ENCODE measurements around the gene TMPRSS11B.
"Not testable (repeated sequence)": the region's sequence is repeated elsewhere in the genome, so short reads cannot be mapped to it uniquely, and the experiment has no call there.

The TMPRSS11B gene, protein sequence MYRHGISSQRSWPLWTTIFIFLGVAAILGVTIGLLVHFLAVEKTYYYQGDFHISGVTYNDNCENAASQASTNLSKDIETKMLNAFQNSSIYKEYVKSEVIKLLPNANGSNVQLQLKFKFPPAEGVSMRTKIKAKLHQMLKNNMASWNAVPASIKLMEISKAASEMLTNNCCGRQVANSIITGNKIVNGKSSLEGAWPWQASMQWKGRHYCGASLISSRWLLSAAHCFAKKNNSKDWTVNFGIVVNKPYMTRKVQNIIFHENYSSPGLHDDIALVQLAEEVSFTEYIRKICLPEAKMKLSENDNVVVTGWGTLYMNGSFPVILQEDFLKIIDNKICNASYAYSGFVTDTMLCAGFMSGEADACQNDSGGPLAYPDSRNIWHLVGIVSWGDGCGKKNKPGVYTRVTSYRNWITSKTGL

DNA sequence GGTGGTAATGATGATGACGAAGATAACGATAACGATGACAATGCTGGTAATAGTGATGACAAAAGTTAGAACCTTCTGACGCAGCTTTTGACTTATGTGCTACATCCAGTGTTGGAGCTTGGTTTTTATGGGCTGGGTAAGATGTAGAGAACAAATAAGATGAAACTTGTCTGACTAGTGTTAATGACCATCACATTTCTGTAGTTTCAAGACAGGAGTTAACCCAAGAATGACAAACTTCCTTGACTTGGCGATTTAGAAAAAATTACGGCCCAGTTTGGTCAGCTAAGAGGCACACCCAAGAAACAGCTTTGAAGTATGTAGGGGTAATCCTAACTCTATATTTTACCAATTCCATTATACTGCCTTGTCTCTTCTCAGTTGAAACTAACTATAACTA is at the start of gene TMPRSS11B:
Gene TMPRSS11B (minus strand): TSS at position 101 of the 400 bp plus-strand sequence. CDS start 136 bp downstream, outside the sequence.
- no peak for DNase-seq (ENCODE audit: low read depth)

GRCh38 chr4:68291256-68291655 is 45.8 kb upstream of the TMPRSS11B start:
- no peak for DNase-seq (ENCODE audit: low read depth)

DNA sequence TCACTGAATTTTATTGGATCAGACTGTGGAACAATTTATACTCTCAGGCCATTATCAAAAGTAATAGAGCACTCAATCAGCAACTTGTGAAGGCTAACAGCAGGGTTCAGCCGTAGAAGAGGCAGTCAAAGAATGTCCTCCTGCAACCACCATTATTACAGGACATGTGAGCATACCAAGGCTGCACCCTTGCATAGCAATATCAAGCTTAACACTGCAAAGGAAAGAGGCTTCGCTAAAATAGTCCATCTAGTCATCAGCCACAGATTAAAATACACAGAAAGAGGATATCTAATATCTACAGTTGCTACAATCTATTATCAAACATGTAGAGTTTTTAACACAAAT is 42.9 kb upstream of the TMPRSS11B start:
- DNase-seq (ENCODE audit: low read depth): no peak

DNA sequence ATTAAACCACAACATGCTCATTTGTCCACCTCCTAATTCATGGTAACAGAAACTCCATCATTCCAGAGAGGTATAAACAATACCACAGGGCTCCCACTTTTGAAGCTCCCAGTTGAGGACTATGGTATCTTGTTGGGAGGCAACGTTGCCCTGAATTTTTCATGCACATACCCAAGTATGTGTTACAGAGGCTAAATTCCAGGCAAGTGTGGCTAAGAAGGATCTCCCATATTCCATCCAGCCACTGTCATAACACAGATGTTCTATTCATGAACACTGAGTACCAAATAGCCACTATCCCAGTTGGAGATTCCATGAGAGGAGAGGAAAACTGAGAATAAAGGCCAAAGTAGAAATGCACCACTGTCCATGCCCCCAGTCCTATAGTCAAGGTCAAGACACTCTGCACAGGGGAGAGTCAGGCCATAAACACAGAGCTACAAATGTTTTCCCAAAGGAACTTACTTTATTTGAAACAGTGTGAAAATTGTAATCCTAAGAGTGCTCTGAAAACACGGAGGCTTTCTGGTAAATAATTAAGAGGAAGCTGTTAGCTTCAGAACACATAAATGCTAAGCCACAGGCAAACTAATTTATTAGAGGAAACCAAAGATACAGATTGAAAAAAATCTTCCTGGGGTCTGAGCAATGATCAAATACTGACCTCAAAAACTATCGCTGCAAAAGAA is 42.4 kb upstream of the TMPRSS11B start:
- DNase-seq (ENCODE audit: low read depth): no peak

GRCh38 chr4:68283714-68284113 is 38.2 kb upstream of the TMPRSS11B start:
- no peak for DNase-seq (ENCODE audit: low read depth)

DNA sequence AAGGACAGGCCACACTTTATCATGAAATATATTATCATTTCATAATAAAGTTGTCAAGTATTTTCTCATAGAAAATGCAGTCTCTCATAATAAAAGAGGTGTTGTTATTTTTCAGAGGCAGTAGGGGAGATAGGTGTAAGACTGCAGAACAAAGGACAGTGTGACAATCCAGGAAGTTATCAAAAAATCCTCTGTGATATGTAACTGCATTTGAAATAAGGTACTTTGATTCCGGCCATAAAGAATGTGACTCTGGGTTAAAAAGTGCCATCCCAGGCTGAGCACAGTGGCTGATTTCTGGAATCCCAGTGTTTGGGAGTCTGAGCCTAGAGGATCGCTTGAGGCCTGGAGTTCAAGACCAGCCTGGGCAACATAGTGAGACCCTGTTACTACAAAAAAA is 37.6 kb upstream of the TMPRSS11B start:
- DNase-seq (ENCODE audit: low read depth): no peak

- DNase-seq (ENCODE audit: low read depth): not testable (repeated sequence)
Measured at GRCh38 chr4:68281796-68282740, 36.6 kb upstream of the TMPRSS11B start.

DNA sequence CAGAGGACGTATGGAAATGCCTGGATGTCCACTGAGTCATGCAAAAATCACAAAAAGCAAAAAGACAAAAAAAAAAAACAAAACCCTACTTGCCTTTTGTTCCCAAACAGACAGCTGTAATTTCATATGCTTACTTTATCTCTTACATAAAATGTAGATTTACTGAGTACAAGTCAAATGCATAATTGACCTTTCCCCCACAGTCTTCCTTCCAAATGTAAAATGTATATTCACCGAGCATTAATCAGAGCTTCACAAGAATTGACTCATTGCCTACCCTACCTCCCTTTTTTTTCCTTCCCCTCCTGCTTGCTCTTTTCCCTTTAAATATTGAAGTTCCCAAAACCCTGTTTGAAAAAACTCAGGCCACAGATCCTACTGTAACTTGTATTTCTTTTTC is 32.5 kb upstream of the TMPRSS11B start:
- no peak for DNase-seq (ENCODE audit: low read depth)

GRCh38 chr4:68277627-68278026 is 32.1 kb upstream of the TMPRSS11B start:
- DNase-seq (ENCODE audit: low read depth): no peak

- DNase-seq (ENCODE audit: low read depth): no peak
Measured at GRCh38 chr4:68272860-68273259, 27.4 kb upstream of the TMPRSS11B start.

DNA sequence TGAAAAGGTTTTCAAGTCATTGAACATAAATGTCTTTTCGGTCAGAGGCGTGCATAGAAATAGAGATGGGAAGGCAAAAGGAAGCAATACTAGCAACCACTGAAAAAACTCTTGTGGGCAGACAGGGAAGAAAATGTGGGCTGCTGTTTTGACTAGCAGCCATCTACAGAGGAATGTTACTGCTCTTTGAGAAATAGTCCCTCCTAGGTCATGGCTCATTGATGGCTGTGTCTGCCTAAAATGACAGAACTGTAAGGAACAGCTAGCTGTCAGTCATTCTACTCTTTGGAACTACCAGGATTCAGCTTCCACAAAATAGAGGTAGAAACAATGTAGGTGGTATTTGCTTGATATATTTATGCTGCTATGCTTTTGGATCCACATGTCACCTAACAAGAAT is 26.9 kb upstream of the TMPRSS11B start:
- no peak for DNase-seq (ENCODE audit: low read depth)

DNA sequence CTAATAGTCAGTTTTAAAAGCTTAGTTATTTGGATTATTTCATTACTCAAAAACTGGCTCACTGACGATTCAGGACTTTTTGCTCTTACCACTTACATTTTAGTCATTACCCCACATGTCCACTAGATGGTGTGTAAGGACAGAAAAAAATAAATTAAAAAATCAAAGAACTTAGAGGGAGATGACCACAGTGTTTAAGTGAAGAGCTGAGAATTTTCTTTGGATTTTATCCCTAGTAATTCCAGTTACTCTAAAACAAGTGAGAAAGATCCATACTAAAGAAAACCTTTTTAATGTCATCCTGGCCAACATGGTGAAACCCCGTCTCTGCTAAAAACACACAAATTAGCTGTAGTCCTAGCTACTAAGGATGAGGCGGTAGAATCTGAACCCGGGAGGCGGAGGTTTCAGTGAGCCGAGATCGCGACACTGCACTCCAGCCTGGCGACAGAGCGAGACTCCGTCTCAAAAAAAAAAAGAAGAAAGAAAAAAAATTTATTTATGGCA is 26.4 kb upstream of the TMPRSS11B start:
- no peak for DNase-seq (ENCODE audit: low read depth)

- peak; percentile 55 for DNase-seq (ENCODE audit: low read depth)
Measured at GRCh38 chr4:68267433-68267944, 22.0 kb upstream of the TMPRSS11B start.

DNA sequence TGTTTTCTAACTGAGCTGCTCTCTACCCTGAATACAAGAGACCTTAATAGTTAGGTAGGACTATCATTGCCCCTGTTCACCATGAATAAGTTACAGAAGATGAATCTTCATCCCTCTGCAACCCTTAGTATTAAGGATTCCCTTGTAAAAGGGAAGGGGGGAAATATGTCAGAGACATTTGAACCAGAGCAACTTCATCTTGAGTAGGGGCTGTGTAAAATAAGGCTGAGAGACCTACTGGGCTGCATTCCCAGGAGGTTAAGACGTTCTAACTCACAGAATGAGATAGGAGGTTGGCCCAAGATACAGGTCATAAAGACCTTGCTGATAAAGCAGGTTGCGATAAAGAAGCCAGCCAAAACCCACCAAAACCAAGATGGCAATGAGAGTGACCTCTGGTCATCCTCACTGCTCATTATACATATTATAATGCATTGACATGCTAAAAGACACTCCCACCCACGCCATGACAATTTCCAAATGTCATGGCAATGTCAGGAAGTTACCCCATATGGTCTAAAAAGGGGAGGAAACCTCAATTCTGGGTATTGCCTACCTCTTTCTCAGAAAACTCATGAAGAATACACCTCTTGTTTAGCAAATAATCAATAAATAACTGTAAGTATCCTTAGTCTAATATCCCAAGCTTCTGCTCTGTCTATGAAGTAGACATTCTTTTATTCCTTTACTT is 19.5 kb upstream of the TMPRSS11B start:
- DNase-seq (ENCODE audit: low read depth): no peak

DNA sequence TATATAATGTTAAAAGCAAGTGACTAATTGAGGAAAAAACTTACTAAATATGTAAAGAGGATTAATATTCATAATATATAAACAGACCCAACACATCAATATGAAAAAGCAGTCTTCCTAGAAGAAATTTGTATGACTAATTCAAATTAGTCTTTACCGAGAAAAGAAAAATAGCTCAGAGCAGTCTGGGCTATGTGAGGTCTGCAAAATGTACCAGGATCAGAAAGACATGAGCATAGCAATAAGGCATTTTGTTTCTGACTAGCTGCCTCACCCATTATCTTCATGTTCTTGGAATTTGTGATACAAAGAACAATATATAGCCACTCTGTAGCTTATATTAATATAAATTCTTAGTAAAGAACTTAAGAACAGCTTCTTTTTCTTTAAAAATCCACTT is 13.7 kb upstream of the TMPRSS11B start:
- no peak for DNase-seq (ENCODE audit: low read depth)

GRCh38 chr4:68257719-68258118 is 12.2 kb upstream of the TMPRSS11B start:
- DNase-seq (ENCODE audit: low read depth): no peak

GRCh38 chr4:68256284-68256683 is 10.8 kb upstream of the TMPRSS11B start:
- no peak for DNase-seq (ENCODE audit: low read depth)

DNA sequence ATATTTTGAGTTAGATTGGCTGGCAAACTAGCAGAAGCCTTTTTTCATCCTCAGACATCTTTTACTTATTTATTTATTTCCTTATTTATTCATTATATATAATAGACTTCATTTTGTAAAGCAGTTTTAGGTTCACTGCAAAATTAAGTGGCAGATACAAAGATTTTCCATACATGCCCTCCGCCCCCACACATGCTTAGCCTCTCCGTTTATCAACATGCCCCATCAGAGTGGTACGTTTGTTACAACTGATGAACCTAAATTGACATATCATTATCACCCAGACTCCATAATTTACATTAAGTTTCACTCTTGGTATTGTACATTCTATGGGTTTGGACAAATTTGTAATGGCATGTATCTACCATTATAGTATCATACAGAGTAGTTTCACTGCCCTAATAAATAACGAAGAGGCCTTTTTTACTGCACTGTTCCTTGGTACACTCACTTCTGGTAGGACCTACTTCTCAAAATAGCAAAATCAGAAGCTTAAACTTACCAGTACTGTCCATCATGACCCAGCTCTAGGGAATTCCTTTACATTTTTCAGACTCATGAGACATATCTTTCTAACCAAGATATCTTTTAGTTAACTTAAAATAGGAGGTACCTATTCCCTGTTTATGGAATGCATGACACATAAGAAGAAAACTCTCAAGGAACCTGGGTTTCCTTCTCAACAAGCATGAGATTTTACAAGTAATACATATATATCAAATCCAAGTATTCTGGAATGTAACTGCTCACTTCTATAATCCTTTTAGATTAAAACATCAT is 4.8 kb upstream of the TMPRSS11B start:
- DNase-seq (ENCODE audit: low read depth): no peak

DNA sequence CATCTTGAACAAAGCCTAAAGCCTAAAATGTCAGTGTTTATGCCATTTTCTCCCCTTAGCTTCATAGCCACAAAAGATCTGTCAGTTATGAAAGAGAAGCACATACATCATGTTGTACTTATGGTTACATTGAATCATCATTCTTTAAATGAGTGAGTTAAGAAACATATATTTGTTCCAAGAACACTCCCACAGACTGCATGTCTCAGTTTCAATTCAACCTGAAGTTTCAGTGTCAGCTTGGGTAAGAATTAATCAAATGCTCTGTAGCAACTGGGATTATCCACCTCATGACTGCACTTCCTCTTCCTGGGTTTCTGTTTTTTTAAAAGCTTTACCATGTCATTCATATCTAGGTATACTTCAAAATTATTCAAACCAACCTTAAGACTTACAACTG is 3.9 kb upstream of the TMPRSS11B start:
- DNase-seq (ENCODE audit: low read depth): no peak

DNA sequence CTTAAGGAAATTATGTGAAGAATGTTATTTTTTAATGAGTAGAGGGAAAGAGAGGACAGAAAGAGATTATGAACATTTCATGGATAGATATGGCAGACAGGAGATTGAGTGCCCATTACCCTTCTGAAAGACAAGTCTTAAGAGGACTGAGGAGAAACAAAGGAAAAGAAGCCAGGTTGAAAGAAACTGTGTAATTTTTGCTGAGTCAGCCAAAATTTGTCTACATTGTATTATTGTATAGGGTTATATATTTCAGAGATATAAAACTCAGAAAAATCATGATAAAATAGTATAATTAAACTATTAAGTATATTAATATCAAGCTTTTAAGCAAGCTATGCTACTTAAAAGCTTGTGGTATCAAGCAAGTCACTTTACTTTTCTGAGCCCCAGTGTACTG is 4.9 kb downstream of the TMPRSS11B start:
- DNase-seq (ENCODE audit: low read depth): no peak

DNA sequence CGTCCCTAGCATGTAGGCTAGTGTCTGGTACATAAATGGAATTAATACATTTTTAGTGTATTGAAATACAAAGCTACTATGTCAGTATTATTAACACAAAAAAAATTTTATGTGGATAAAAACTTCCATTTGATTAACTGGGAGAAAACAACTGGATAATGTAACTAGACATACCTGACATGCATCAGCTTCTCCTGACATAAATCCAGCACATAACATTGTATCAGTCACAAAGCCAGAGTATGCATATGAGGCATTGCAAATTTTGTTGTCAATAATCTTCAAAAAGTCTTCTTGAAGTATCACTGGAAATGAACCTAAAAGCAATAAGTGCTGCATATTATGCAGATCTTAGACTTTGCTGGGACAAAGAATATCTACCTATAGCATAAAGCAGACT is 16.9 kb downstream of the TMPRSS11B start:
- DNase-seq (ENCODE audit: low read depth): no peak
